ENCODE measurements around the gene KBTBD12.

Gene KBTBD12

DNA sequence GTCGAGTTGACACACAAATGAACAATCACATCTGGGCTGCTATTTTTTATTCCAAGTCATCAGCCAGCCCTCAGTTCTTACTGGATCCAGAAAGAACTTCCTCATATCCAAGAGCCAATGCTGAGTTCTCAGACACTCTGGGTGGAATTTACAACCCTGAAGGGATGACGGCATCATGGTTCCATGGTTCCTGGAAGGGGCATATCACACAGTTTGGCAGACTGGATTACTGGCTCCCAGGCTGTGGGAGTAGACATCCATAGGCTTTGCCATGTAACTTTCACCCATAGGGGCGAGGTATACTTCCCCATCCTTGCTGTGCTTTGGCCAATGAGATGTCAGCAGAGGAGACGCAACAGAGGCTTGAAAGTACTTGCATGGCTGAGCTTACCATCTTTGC is 26.9 kb upstream of the KBTBD12 start:
- H3K27ac ChIP-seq (ENCODE audit: low read length) = no peak overlapping the region
- H3K9ac ChIP-seq (ENCODE audit: low read length) = no peak overlapping the region
- H3K9me3 ChIP-seq (replicated peaks; ENCODE audit: insufficient read depth, low read length) = no peaks in the 10 kb centered on the region
- no peak overlapping the region for H2AFZ ChIP-seq (ENCODE audit: low read length)
- H3K4me1 ChIP-seq (ENCODE audit: low read length) = no peaks in the 10 kb centered on the region
- no peaks in the 10 kb centered on the region for H3K9me2 ChIP-seq (replicated peaks; ENCODE audit: insufficient read depth, low read length)
- H3K79me2 ChIP-seq (ENCODE audit: low read length) = no peaks in the 10 kb centered on the region
- no peak overlapping the region for H3K4me3 ChIP-seq (ENCODE audit: low read length)
- DNase-seq = no peak
- H3K36me3 ChIP-seq (replicated peaks; ENCODE audit: insufficient read depth, low read length) = no peaks in the 10 kb centered on the region
- no peaks in the 10 kb centered on the region for H3K27me3 ChIP-seq (replicated peaks; ENCODE audit: insufficient read depth, low read length)
- no peak for TF ChIP-seq EZH2phosphoT487 (IDR thresholded peaks at IDR 0.05; ENCODE audit: low read length)
- no peak for TF ChIP-seq EZH2 (optimal IDR thresholded peaks at IDR 0.05; ENCODE audit: low read depth, low read length)
- TF ChIP-seq, protein P1, sequence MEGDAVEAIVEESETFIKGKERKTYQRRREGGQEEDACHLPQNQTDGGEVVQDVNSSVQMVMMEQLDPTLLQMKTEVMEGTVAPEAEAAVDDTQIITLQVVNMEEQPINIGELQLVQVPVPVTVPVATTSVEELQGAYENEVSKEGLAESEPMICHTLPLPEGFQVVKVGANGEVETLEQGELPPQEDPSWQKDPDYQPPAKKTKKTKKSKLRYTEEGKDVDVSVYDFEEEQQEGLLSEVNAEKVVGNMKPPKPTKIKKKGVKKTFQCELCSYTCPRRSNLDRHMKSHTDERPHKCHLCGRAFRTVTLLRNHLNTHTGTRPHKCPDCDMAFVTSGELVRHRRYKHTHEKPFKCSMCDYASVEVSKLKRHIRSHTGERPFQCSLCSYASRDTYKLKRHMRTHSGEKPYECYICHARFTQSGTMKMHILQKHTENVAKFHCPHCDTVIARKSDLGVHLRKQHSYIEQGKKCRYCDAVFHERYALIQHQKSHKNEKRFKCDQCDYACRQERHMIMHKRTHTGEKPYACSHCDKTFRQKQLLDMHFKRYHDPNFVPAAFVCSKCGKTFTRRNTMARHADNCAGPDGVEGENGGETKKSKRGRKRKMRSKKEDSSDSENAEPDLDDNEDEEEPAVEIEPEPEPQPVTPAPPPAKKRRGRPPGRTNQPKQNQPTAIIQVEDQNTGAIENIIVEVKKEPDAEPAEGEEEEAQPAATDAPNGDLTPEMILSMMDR (IDR thresholded peaks at IDR 0.05; ENCODE audit: low read length) = no peak
- H4K20me1 ChIP-seq (ENCODE audit: insufficient read depth, low read length) = no peaks in the 10 kb centered on the region
- H3K4me2 ChIP-seq (ENCODE audit: low read depth, low read length) = no peak overlapping the region
- H3F3A ChIP-seq (ENCODE audit: insufficient read depth, low read length) = no peaks in the 10 kb centered on the region

GRCh38 chr3:127888564-127889107 is 26.4 kb upstream of the KBTBD12 start:
- no peak overlapping the region for H3K4me2 ChIP-seq (ENCODE audit: low read depth, low read length)
- no peaks in the 10 kb centered on the region for H3K9me2 ChIP-seq (replicated peaks; ENCODE audit: insufficient read depth, low read length)
- H3K9ac ChIP-seq (ENCODE audit: low read length) = no peak overlapping the region
- H4K20me1 ChIP-seq (ENCODE audit: insufficient read depth, low read length) = no peaks in the 10 kb centered on the region
- no peaks in the 10 kb centered on the region for H3K9me3 ChIP-seq (replicated peaks; ENCODE audit: insufficient read depth, low read length)
- DNase-seq = no peak
- TF ChIP-seq EZH2phosphoT487 (IDR thresholded peaks at IDR 0.05; ENCODE audit: low read length) (no peak), EZH2 (optimal IDR thresholded peaks at IDR 0.05; ENCODE audit: low read depth, low read length) (no peak)
- TF ChIP-seq, protein P1 (IDR thresholded peaks at IDR 0.05; ENCODE audit: low read length) = no peak
- H3K27ac ChIP-seq (ENCODE audit: low read length) = no peak overlapping the region
- H3K27me3 ChIP-seq (replicated peaks; ENCODE audit: insufficient read depth, low read length) = no peaks in the 10 kb centered on the region
- no peaks in the 10 kb centered on the region for H3F3A ChIP-seq (ENCODE audit: insufficient read depth, low read length)
- no peaks in the 10 kb centered on the region for H3K79me2 ChIP-seq (ENCODE audit: low read length)
- H3K4me1 ChIP-seq (ENCODE audit: low read length) = no peaks in the 10 kb centered on the region
- H2AFZ ChIP-seq (ENCODE audit: low read length) = no peak overlapping the region
- no peaks in the 10 kb centered on the region for H3K36me3 ChIP-seq (replicated peaks; ENCODE audit: insufficient read depth, low read length)
- H3K4me3 ChIP-seq (ENCODE audit: low read length) = no peak overlapping the region

GRCh38 chr3:127889461-127889863 is 25.6 kb upstream of the KBTBD12 start:
- Histone ChIP-seq H3F3A (ENCODE audit: insufficient read depth, low read length) (no peaks in the 10 kb centered on the region), H4K20me1 (ENCODE audit: insufficient read depth, low read length) (no peaks in the 10 kb centered on the region), H3K27ac (ENCODE audit: low read length) (no peak overlapping the region), H3K9me3 (replicated peaks; ENCODE audit: insufficient read depth, low read length) (no peaks in the 10 kb centered on the region), H3K4me2 (ENCODE audit: low read depth, low read length) (no peak overlapping the region), H3K4me1 (ENCODE audit: low read length) (no peaks in the 10 kb centered on the region), H2AFZ (ENCODE audit: low read length) (no peak overlapping the region), H3K36me3 (replicated peaks; ENCODE audit: insufficient read depth, low read length) (no peaks in the 10 kb centered on the region), H3K9ac (ENCODE audit: low read length) (no peak overlapping the region), H3K27me3 (replicated peaks; ENCODE audit: insufficient read depth, low read length) (no peaks in the 10 kb centered on the region), H3K9me2 (replicated peaks; ENCODE audit: insufficient read depth, low read length) (no peaks in the 10 kb centered on the region), H3K4me3 (ENCODE audit: low read length) (no peak overlapping the region), H3K79me2 (ENCODE audit: low read length) (no peaks in the 10 kb centered on the region)
- TF ChIP-seq, protein P1 (IDR thresholded peaks at IDR 0.05; ENCODE audit: low read length) = no peak
- no peak for TF ChIP-seq EZH2 (optimal IDR thresholded peaks at IDR 0.05; ENCODE audit: low read depth, low read length)
- TF ChIP-seq EZH2phosphoT487 (IDR thresholded peaks at IDR 0.05; ENCODE audit: low read length) = no peak
- no peak for DNase-seq
